ENCODE data around the gene MGLL.

Gene MGLL

GRCh38 chr3:127855246-127855645 lies 32.9 kb upstream of the MGLL start:
- Histone ChIP-seq H3K27ac (ENCODE audit: low read length) (no peak overlapping the region), H3K9ac (ENCODE audit: low read length in 2 of 2) (no peak overlapping the region), H3K4me3 (ENCODE audit: low read length in 2 of 2) (no peak overlapping the region), H3K9me3 (ENCODE audit: control insufficient read depth in 2 of 2, low read length in 2 of 2) (no peaks in the 10 kb centered on the region), H3K4me1 (ENCODE audit: control insufficient read depth, insufficient read depth, low read length) (no peaks in the 10 kb centered on the region), H3K27me3 (ENCODE audit: control insufficient read depth in 1 of 2, insufficient read depth in 2 of 2, low read length in 2 of 2) (no peaks in the 10 kb centered on the region), H3K36me3 (ENCODE audit: control insufficient read depth in 2 of 2, insufficient read depth in 2 of 2, low read length in 2 of 2) (no peaks in the 10 kb centered on the region)

DNA sequence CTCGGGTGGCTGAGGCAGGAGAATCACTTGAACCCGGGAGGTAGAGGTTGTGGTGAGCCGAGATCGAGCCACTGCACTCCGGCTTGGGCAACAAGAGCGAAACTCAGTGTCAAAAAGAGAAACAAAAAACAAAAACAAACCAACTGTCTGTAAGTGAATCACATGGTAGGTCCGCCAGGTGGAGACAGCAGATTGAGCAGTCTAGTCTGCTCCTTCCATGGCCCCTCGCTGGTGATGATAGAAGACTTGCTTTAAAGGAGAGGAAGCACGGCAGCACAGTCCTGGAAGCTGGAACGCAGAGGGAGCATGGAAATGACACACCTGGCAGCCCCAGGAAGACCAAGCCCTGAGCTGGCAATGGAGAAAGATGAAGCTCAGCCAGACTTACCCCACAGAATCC lies 31.4 kb upstream of the MGLL start:
- Histone ChIP-seq H3K4me3 (ENCODE audit: low read length in 2 of 2) (no peak overlapping the region), H3K9me3 (ENCODE audit: control insufficient read depth in 2 of 2, low read length in 2 of 2) (no peaks in the 10 kb centered on the region), H3K27me3 (ENCODE audit: control insufficient read depth in 1 of 2, insufficient read depth in 2 of 2, low read length in 2 of 2) (peaks cover 0 to 3% of the 10 kb centered on the region in 2 donors), H3K36me3 (ENCODE audit: control insufficient read depth in 2 of 2, insufficient read depth in 2 of 2, low read length in 2 of 2) (no peaks in the 10 kb centered on the region), H3K4me1 (ENCODE audit: control insufficient read depth, insufficient read depth, low read length) (no peaks in the 10 kb centered on the region), H3K27ac (ENCODE audit: low read length) (no peak overlapping the region), H3K9ac (ENCODE audit: low read length in 2 of 2) (no peak overlapping the region)

DNA sequence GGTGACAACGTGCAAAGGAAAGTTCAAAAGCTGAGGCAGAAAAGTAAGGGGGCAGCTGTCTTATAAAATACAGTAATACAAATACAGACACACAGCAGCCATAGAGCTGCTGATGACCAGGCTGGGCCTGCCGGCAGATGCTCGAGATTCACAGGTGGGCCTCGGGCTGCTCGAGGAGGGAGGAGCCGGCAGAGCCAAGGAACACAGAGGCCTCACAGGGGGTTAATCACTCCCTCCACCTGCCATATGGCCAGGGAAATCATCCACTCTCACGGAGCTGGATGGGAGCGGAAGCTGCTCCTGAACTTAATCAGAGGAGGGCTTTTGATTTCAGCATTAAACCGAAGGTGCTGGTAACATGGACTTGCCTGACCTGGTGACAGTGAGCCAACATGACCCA lies 29.6 kb upstream of the MGLL start:
- H3K4me1 ChIP-seq (ENCODE audit: control insufficient read depth, insufficient read depth, low read length): no peaks in the 10 kb centered on the region
- no peaks in the 10 kb centered on the region for H3K36me3 ChIP-seq (ENCODE audit: control insufficient read depth in 2 of 2, insufficient read depth in 2 of 2, low read length in 2 of 2)
- H3K9me3 ChIP-seq (ENCODE audit: control insufficient read depth in 2 of 2, low read length in 2 of 2): no peaks in the 10 kb centered on the region
- H3K4me3 ChIP-seq (ENCODE audit: low read length in 2 of 2): no peak overlapping the region
- peaks cover 0 to 3% of the 10 kb centered on the region in 2 donors for H3K27me3 ChIP-seq (ENCODE audit: control insufficient read depth in 1 of 2, insufficient read depth in 2 of 2, low read length in 2 of 2)
- H3K9ac ChIP-seq (ENCODE audit: low read length in 2 of 2): no peak overlapping the region
- no peak overlapping the region for H3K27ac ChIP-seq (ENCODE audit: low read length)

GRCh38 chr3:127849368-127849767 lies 27.1 kb upstream of the MGLL start:
- H3K27ac ChIP-seq (ENCODE audit: low read length): no peak overlapping the region
- H3K9ac ChIP-seq (ENCODE audit: low read length in 2 of 2): no peak overlapping the region
- H3K4me3 ChIP-seq (ENCODE audit: low read length in 2 of 2): no peak overlapping the region
- H3K4me1 ChIP-seq (ENCODE audit: control insufficient read depth, insufficient read depth, low read length): no peaks in the 10 kb centered on the region
- peaks cover 0 to 3% of the 10 kb centered on the region in 2 donors for H3K27me3 ChIP-seq (ENCODE audit: control insufficient read depth in 1 of 2, insufficient read depth in 2 of 2, low read length in 2 of 2)
- no peaks in the 10 kb centered on the region for H3K36me3 ChIP-seq (ENCODE audit: control insufficient read depth in 2 of 2, insufficient read depth in 2 of 2, low read length in 2 of 2)
- H3K9me3 ChIP-seq (ENCODE audit: control insufficient read depth in 2 of 2, low read length in 2 of 2): no peaks in the 10 kb centered on the region

DNA sequence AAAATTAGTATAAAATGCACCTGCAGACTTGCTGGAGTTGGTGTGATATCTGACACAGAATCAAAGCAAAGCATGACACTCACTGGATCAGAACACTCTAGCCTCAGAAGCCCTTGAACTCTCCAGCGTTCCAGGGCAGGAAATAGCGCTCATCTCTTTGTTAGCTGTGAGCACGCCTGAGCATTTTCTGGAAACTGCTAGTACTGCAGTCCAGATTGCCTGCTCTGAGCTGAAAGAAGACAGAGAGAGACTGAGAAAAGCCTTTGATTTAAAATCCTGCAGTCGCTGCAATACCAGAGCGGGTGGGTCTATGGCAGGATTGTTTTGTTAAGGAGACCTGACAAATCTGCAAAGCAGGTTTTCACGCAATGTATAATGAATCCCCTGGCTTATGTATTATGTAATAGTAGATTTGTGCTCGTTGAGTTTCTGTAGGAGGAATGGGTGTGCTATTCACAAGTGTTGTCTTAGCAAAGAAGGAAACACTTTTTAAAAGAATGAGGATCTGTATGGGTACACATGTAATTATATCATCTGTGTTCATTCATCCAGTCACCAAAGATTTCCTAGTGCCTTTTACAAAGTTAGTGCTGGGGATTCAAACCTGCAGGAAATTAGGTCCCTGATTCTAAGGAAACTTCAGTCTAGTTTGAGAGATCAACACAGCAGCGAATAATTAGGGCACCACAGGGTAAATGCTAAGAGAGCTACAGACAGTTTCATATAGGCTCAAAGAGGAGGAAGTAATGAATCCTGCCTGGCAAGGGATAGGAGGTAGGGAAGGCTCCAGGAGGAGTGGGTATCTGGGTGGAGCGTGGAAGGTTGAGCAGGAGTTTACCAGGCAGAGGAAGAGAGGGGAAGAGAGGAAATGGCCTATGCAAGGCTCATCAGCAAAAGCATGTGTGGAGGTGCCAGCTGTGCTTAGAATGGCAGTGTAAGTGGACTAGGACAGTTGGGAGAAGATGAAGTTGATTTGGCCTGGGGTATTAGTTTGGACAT lies 26.1 kb upstream of the MGLL start:
- Histone ChIP-seq H3K4me1 (ENCODE audit: control insufficient read depth, insufficient read depth, low read length) (no peaks in the 10 kb centered on the region), H3K27ac (ENCODE audit: low read length) (no peak overlapping the region), H3K9ac (ENCODE audit: low read length in 2 of 2) (no peak overlapping the region)

GRCh38 chr3:127847236-127847720 lies 25.0 kb upstream of the MGLL start:
- H3K27me3 ChIP-seq (ENCODE audit: control insufficient read depth in 1 of 2, insufficient read depth in 2 of 2, low read length in 2 of 2): peaks cover 0 to 3% of the 10 kb centered on the region in 2 donors
- H3K4me1 ChIP-seq (ENCODE audit: control insufficient read depth, insufficient read depth, low read length): no peaks in the 10 kb centered on the region
- no peaks in the 10 kb centered on the region for H3K36me3 ChIP-seq (ENCODE audit: control insufficient read depth in 2 of 2, insufficient read depth in 2 of 2, low read length in 2 of 2)
- H3K9me3 ChIP-seq (ENCODE audit: control insufficient read depth in 2 of 2, low read length in 2 of 2): no peaks in the 10 kb centered on the region
- H3K27ac ChIP-seq (ENCODE audit: low read length): no peak overlapping the region
- H3K9ac ChIP-seq (ENCODE audit: low read length in 2 of 2): no peak overlapping the region
- H3K4me3 ChIP-seq (ENCODE audit: low read length in 2 of 2): no peak overlapping the region

More for the DNA sequence above, 26.1 kb upstream of the MGLL start:
- Histone ChIP-seq H3K36me3 (ENCODE audit: control insufficient read depth in 2 of 2, insufficient read depth in 2 of 2, low read length in 2 of 2) (no peaks in the 10 kb centered on the region), H3K27me3 (ENCODE audit: control insufficient read depth in 1 of 2, insufficient read depth in 2 of 2, low read length in 2 of 2) (peaks cover 0 to 3% of the 10 kb centered on the region in 2 donors), H3K4me3 (ENCODE audit: low read length in 2 of 2) (no peak overlapping the region), H3K9me3 (ENCODE audit: control insufficient read depth in 2 of 2, low read length in 2 of 2) (no peaks in the 10 kb centered on the region)

DNA sequence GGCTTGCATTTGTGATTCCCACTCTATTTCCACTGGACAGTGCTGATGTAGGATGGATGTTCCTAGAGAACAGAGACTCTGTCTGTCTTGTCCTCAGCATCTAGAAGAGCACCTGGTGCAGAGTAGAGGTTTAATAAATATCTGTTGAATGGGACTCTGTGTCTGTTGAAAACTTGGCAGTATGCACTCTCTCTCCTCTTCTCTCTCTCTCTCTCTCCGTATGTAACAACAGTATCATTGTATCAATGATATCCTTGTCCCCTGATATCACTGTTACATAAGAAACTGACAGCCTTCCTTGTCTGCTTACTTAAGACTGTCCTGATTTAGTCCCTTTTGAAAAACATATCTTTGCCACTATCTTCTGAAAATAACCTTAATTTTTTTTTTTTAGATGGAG lies 24.3 kb upstream of the MGLL start:
- H3K4me3 ChIP-seq (ENCODE audit: low read length in 2 of 2): no peak overlapping the region

DNA sequence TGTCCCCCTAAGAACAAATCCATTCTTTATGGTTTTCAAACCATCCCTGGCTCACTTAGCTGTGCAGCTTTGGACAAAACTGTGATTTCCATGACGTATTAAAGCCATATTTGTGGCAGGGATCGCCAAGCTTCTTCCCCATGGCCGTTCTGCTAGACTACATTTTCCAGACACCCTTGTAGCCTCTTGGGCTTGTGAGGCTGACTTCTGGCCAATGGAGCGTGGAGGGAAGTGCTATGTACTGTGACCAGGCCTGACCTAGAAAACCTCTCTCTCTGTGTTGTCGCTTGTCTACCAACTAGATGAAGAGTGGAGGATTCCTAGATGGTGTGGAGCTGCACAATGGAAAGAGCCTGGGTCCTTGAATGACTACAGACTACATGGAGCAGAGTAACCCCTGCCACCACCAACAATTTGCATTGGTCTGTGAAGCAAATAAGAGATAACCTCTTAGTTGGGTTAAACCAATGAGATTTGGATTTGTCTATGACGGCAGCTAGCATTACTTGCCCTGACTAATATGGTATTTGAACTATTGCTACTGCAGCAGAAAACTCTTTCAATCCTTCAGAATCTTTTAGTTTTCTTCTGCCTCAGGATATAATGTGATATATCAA lies 22.1 kb upstream of the MGLL start:
- no peaks in the 10 kb centered on the region for H3K27me3 ChIP-seq (ENCODE audit: control insufficient read depth in 1 of 2, insufficient read depth in 2 of 2, low read length in 2 of 2)
- H3K4me1 ChIP-seq (ENCODE audit: control insufficient read depth, insufficient read depth, low read length): no peaks in the 10 kb centered on the region
- H3K9me3 ChIP-seq (ENCODE audit: control insufficient read depth in 2 of 2, low read length in 2 of 2): no peaks in the 10 kb centered on the region
- no peak overlapping the region for H3K4me3 ChIP-seq (ENCODE audit: low read length in 2 of 2)
- H3K27ac ChIP-seq (ENCODE audit: low read length): no peak overlapping the region
- H3K9ac ChIP-seq (ENCODE audit: low read length in 2 of 2): no peak overlapping the region
- H3K36me3 ChIP-seq (ENCODE audit: control insufficient read depth in 2 of 2, insufficient read depth in 2 of 2, low read length in 2 of 2): no peaks in the 10 kb centered on the region

More for the DNA sequence above, 24.3 kb upstream of the MGLL start:
- no peak overlapping the region for H3K27ac ChIP-seq (ENCODE audit: low read length)
- H3K27me3 ChIP-seq (ENCODE audit: control insufficient read depth in 1 of 2, insufficient read depth in 2 of 2, low read length in 2 of 2): peaks cover 0 to 3% of the 10 kb centered on the region in 2 donors
- no peaks in the 10 kb centered on the region for H3K9me3 ChIP-seq (ENCODE audit: control insufficient read depth in 2 of 2, low read length in 2 of 2)
- H3K9ac ChIP-seq (ENCODE audit: low read length in 2 of 2): no peak overlapping the region
- H3K4me1 ChIP-seq (ENCODE audit: control insufficient read depth, insufficient read depth, low read length): no peaks in the 10 kb centered on the region
- H3K36me3 ChIP-seq (ENCODE audit: control insufficient read depth in 2 of 2, insufficient read depth in 2 of 2, low read length in 2 of 2): no peaks in the 10 kb centered on the region

DNA sequence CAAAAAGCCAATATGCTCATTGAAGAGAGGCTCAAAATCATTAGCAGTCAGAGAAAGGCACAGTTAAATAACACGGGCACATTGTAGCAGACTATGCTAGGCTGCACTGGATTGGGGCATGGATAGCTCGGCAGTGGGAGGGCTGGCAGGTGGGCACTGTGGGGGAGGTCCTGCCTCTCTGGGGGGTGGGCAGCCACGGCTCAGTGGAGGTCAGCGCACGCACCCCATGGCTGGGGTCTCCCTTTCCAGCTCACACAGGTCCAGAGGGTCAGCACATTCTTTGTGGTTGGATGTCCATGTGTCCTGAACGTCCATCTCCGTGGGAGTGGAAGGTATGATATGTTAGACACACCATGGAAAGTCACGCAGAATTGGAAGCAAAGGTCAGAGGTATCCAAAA lies 18.4 kb upstream of the MGLL start:
- no peak overlapping the region for H3K27ac ChIP-seq (ENCODE audit: low read length)
- H3K4me1 ChIP-seq (ENCODE audit: control insufficient read depth, insufficient read depth, low read length): no peaks in the 10 kb centered on the region
- no peak overlapping the region for H3K9ac ChIP-seq (ENCODE audit: low read length in 2 of 2)
- no peaks in the 10 kb centered on the region for H3K36me3 ChIP-seq (ENCODE audit: control insufficient read depth in 2 of 2, insufficient read depth in 2 of 2, low read length in 2 of 2)
- no peak overlapping the region for H3K4me3 ChIP-seq (ENCODE audit: low read length in 2 of 2)
- no peaks in the 10 kb centered on the region for H3K9me3 ChIP-seq (ENCODE audit: control insufficient read depth in 2 of 2, low read length in 2 of 2)
- H3K27me3 ChIP-seq (ENCODE audit: control insufficient read depth in 1 of 2, insufficient read depth in 2 of 2, low read length in 2 of 2): no peaks in the 10 kb centered on the region

DNA sequence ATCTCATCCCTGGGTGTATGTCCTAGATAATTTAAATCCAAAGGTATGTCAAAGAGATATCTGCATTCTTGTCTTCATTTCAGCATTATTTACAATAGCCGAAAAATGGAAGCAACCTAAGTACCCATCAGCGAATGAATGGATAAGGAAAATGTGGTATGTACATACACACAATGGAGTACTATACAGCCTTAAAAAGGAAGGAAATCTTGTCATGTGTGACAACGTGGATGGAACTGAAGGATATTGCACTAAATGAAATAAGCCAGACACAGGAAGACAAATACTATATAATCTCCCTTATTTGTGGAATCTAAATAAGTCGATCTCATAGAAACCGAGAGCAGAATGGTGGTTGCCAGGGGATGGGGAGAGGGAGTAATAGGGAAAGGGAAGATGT lies 16.8 kb upstream of the MGLL start:
- H3K4me1 ChIP-seq (ENCODE audit: control insufficient read depth, insufficient read depth, low read length): no peaks in the 10 kb centered on the region
- H3K9ac ChIP-seq (ENCODE audit: low read length in 2 of 2): no peak overlapping the region
- no peak overlapping the region for H3K27ac ChIP-seq (ENCODE audit: low read length)
- H3K27me3 ChIP-seq (ENCODE audit: control insufficient read depth in 1 of 2, insufficient read depth in 2 of 2, low read length in 2 of 2): no peaks in the 10 kb centered on the region
- H3K9me3 ChIP-seq (ENCODE audit: control insufficient read depth in 2 of 2, low read length in 2 of 2): no peaks in the 10 kb centered on the region
- H3K4me3 ChIP-seq (ENCODE audit: low read length in 2 of 2): no peak overlapping the region
- no peaks in the 10 kb centered on the region for H3K36me3 ChIP-seq (ENCODE audit: control insufficient read depth in 2 of 2, insufficient read depth in 2 of 2, low read length in 2 of 2)

Data from stomach smooth muscle (tissue), 2 donors.